Gastrocnemius medialis (tissue), 4 donors: ENCODE data around the gene ANKRD62. TPM values are rescaled to one million over a fixed set of nuclear protein-coding genes. Genes with fewer than 3 reads are reported as not detected.

ENCODE experiments used
- ATAC-seq, 2 donors: fragments of 150-250 bp; one replicate each; pipeline ENCODE4 v1.9.1; 2016
- DNase-seq, 2 donors: peaks; one replicate each; pipeline ENCODE4 v3.0.0-alpha.2; 2019
- H3K27ac ChIP-seq, 4 donors: fragments of 200-600 bp; sonication (generic); 1 replicate in 1 of 4; 2 replicates in 3 of 4; pipeline ENCODE4 v1.5.1; 2016 to 2018; ENCODE audit warnings: mild to moderate bottlenecking in 2 of 4, moderate library complexity in 1 of 4
- H3K27me3 ChIP-seq, 3 donors: fragments of 200-600 bp; sonication (generic) in 2 of 3; 1 replicate in 1 of 3; 2 replicates in 2 of 3; pipeline versions ENCODE4 v1.5.1 to v1.6.0; 2016 to 2019; ENCODE audit warnings: mild to moderate bottlenecking in 1 of 3, moderate library complexity in 1 of 3
- H3K36me3 ChIP-seq, 2 donors: fragments of 200-600 bp; sonication (generic) in 1 of 2; one replicate each; pipeline ENCODE4 v1.5.1; 2017 to 2018
- H3K4me1 ChIP-seq, 2 donors: fragments of 200-600 bp; sonication (generic) in 1 of 2; one replicate each; pipeline ENCODE4 v1.5.1; 2016 to 2017; ENCODE audit warnings: mild to moderate bottlenecking in 2 of 2
- H3K4me3 ChIP-seq, 4 donors: fragments of 200-600 bp; sonication (generic) in 3 of 4; 1 replicate in 1 of 4; 2 replicates in 3 of 4; pipeline ENCODE4 v1.5.1; 2016 to 2019; ENCODE audit warnings: mild to moderate bottlenecking in 2 of 4
- H3K9me3 ChIP-seq, 3 donors: fragments of 200-600 bp; sonication (generic) in 2 of 3; 1 replicate in 1 of 3; 2 replicates in 2 of 3; pipeline ENCODE4 v1.5.1; 2016 to 2019
- CTCF ChIP-seq, 5 experiments: fragments of 450-650 bp in 3 of 5; fragments of 200-600 bp in 2 of 5; sonication (generic) in 2 of 5; IDR thresholded peaks in 4 of 5; conservative IDR thresholded peaks in 1 of 5; 1 replicate in 4 of 5; 2 replicates in 1 of 5; pipeline ENCODE4 v1.5.1; 2016 to 2019; ENCODE audit warnings: antibody characterized with exemption in 5 of 5, mild to moderate bottlenecking in 3 of 5, moderate library complexity in 3 of 5
- POLR2A ChIP-seq, 2 donors: fragments of 450-650 bp; IDR thresholded peaks; one replicate each; pipeline ENCODE4 v1.6.1; 2017; ENCODE audit warnings: antibody characterized with exemption in 2 of 2, mild to moderate bottlenecking in 2 of 2, moderate library complexity in 2 of 2
- in situ Hi-C, 4 donors: fragments of 200-750 bp; cut with MboI; loops; one replicate each; pipeline versions ENCODE4 v1.15.0 to v1.8.0; 2017; ENCODE audit warnings: low sequenced_read_pairs in 4 of 4
- intact Hi-C: fragments of 100-400 bp; cut with DNase I; formaldehyde crosslinking; loops from one replicate; pipeline ENCODE4 v1.15.1; 2023; ENCODE audit warnings: low total_unique reads
- total RNA-seq, 4 donors: library from RNA; depleted of rRNA; stranded (reverse); fragments of >200 nt; gene quantifications; one replicate each; pipeline versions ENCODE4 v1.1.0 to v1.2.3, GENCODE V29; 2016

The ANKRD62 gene
- total RNA-seq, 4 donors from 2014 or later, result not detected

- in situ Hi-C loops (loop anchor here in 1 of 4 donors (25.0 kb wide), 1 partner anchor 102 kb away; no protein-coding TSS in a partner anchor), intact Hi-C loops (no loop called here)
- Histone ChIP-seq H3K4me1 (no peaks in the 10 kb centered on the region), H3K27ac (no peak overlapping the region), H3K27me3 (no peaks in the 10 kb centered on the region), H3K9me3 (no peaks in the 10 kb centered on the region), H3K36me3 (no peaks in the 10 kb centered on the region), H3K4me3 (no peak overlapping the region)
- DNase-seq (no peak), ATAC-seq (no peak)
- TF ChIP-seq POLR2A (IDR thresholded peaks at IDR 0.05) (no peak), CTCF (IDR thresholded peaks at IDR 0.05 in 4 of 5, conservative IDR thresholded peaks at IDR 0.05 in 1 of 5) (no peak)
Observed at GRCh38 chr18:12060182-12060870, 33.3 kb upstream of the ANKRD62 start.

DNA sequence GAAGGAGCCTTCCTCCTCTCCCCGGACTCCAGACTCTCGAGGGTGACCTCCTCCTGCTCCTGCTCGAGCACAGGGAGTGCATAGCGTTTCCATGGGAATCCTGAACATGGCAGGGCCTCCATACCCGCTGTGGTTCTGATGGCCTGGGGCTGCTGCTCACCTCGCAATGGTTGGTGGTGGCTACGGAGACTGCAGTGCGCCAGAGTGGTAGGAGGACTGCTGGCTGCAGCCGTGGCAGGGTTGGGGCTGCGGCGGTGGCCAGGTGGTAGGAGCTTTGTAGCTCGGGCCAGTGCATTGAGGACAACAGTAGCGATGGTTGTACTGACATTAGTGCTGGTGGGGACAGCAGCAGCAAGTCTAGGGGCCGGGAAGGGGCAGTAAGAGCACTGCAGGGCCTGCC lies 32.0 kb upstream of the ANKRD62 start:
- intact Hi-C loops (no loop called here), in situ Hi-C loops (loop anchor here in 1 of 4 donors (25.0 kb wide), 1 partner anchor 101 kb away; no protein-coding TSS in a partner anchor)
- H3K36me3 ChIP-seq, result no peaks in the 10 kb centered on the region
- TF ChIP-seq CTCF (IDR thresholded peaks at IDR 0.05 in 4 of 5, conservative IDR thresholded peaks at IDR 0.05 in 1 of 5), result no peak
- TF ChIP-seq POLR2A (IDR thresholded peaks at IDR 0.05), result no peak
- H3K9me3 ChIP-seq, result no peaks in the 10 kb centered on the region
- DNase-seq (no peak), ATAC-seq (no peak)
- no peak overlapping the region for H3K4me3 ChIP-seq
- H3K4me1 ChIP-seq, result no peaks in the 10 kb centered on the region
- no peak overlapping the region for H3K27ac ChIP-seq
- no peaks in the 10 kb centered on the region for H3K27me3 ChIP-seq

DNA sequence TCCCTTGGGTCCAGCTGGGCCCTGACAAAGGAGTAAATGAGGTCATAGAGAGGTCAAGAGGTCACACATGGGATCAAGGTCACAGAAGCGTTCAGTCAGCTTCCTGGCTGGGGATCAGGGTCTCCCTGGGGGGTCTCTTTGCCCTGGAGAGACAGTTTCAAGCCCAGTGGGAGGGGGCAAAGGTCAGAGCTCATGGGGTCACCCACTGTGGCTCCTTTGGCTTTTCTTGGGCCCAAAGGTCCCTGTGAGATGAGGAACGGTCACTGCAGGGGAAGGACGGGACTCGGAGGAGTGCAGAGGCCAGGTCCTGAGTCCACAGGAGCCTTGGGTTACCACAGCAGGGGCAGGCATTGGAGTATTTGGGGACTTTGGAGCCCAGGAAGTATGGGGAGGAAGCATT lies 30.7 kb upstream of the ANKRD62 start:
- intact Hi-C loops, result no loop called here
- no peak overlapping the region for H3K27ac ChIP-seq
- no peak overlapping the region for H3K4me3 ChIP-seq
- no peaks in the 10 kb centered on the region for H3K4me1 ChIP-seq
- no peak for ATAC-seq
- no peaks in the 10 kb centered on the region for H3K9me3 ChIP-seq
- no peaks in the 10 kb centered on the region for H3K27me3 ChIP-seq
- TF ChIP-seq CTCF (IDR thresholded peaks at IDR 0.05 in 4 of 5, conservative IDR thresholded peaks at IDR 0.05 in 1 of 5) (no peak), POLR2A (IDR thresholded peaks at IDR 0.05) (no peak)
- no peak for DNase-seq
- no peaks in the 10 kb centered on the region for H3K36me3 ChIP-seq
- in situ Hi-C loops, result loop anchor here in 1 of 4 donors (25.0 kb wide), 1 partner anchor 99 kb away; no protein-coding TSS in a partner anchor

GRCh38 chr18:12064086-12064763 lies 29.4 kb upstream of the ANKRD62 start:
- ATAC-seq, result no peak

More at GRCh38 chr18:12064086-12064763, 29.4 kb upstream of the ANKRD62 start:
- Histone ChIP-seq H3K4me3 (no peak overlapping the region), H3K4me1 (no peaks in the 10 kb centered on the region), H3K36me3 (no peaks in the 10 kb centered on the region), H3K27ac (no peak overlapping the region), H3K27me3 (no peaks in the 10 kb centered on the region), H3K9me3 (no peaks in the 10 kb centered on the region)
- no peak for TF ChIP-seq POLR2A (IDR thresholded peaks at IDR 0.05)
- TF ChIP-seq CTCF (IDR thresholded peaks at IDR 0.05 in 4 of 5, conservative IDR thresholded peaks at IDR 0.05 in 1 of 5), result no peak
- in situ Hi-C loops, result loop anchor here in 1 of 4 donors (25.0 kb wide), 1 partner anchor 98 kb away; no protein-coding TSS in a partner anchor
- DNase-seq, result no peak
- intact Hi-C loops, result no loop called here
